HG02678 (cell line): ENCODE measurements around the gene SRGAP2B.
"Not testable (repeated sequence)": the region's sequence is repeated elsewhere in the genome, so short reads cannot be mapped to it uniquely, and the experiment has no call there.

Source experiments
- ATAC-seq: cut with Tn5 transposase; IDR thresholded peaks from one replicate; pipeline ENCODE4 v1.9.1; 2021; ENCODE audit warnings: mild to moderate bottlenecking, moderate library complexity; ENCODE audit not compliant: unreplicated experiment

SRGAP2B gene

DNA sequence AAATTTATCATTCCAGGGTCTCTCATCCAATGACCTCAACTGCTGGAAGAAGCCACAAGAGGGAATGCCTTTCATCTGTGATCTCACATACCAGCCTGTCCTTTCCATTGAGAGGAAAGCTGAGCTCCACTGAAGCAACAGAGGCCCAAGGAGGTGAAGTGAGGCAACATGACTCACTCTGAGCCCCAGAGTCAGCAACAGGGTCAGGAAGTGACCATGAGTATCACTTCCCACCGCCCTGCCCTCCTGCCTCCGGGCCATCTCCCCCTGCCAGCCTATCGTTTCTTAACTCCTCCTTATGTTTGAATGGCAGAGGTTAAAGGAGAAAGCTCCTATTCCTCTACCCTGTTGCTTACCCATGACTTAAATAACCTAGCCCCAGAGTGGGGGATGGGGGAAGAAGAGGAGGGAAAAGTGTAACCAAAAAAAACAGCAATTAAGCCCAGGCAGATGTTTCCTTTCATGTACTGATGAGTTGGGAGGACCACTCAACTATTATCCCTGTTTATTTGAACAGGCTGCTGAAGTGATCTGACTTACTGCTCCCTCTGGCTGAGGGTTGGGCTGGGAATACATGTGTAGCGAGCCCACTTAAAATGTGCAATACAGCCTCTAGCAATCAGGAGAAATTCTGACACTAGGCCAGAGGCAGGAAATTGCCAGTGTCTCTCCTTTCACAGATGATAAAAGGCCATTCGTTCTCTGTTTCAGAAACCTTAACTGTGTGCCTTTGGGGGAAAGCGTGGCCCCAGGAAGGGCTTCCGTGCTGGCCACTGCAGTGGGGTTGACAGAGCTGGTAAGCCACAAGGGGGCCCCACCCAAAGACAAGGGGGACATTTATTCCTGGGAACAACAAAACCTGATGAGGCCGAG is 177.7 kb downstream of the SRGAP2B start:
- not testable (repeated sequence) for ATAC-seq

GRCh38 chr1:144913977-144914734 is 181.0 kb downstream of the SRGAP2B start:
- ATAC-seq: peak; percentile 60

DNA sequence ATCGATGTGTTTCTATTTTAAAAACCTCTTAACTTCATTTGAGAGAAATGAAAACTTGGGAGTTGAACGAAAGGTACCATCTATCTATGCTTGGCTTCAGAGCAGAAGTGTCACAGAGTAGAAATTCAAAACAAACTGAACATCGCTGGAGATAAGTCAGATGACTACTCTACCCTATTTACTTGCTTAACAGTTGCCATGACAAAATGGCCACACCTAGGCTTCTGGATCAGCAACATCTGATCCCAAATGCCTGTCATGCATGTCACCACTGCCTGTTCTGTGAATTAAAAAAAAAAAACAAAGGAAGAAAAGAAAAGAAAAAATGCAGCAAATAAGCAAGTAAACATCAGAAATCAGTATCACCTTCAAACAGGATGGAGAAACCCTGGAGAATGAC is 181.7 kb downstream of the SRGAP2B start:
- ATAC-seq: not testable (repeated sequence)

DNA sequence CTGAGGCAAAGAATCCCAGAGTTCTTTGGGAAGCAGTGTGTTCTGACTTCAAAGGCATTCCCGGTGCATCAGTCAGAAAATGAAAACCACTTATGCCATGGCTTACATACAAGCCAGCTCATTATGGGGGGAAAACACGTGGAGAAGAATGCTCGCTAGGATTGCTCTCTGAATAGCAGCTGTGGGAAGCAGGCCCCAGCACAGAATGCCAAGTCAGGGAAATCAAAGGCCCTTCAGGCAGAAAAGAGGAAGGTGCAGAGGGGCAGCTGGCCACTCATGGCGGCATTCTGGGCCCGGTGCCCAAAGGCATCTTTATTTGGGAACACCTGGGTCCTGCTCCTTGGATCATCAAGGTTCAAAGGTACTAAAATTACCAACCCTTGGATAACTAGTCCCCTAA is 184.4 kb downstream of the SRGAP2B start:
- not testable (repeated sequence) for ATAC-seq

DNA sequence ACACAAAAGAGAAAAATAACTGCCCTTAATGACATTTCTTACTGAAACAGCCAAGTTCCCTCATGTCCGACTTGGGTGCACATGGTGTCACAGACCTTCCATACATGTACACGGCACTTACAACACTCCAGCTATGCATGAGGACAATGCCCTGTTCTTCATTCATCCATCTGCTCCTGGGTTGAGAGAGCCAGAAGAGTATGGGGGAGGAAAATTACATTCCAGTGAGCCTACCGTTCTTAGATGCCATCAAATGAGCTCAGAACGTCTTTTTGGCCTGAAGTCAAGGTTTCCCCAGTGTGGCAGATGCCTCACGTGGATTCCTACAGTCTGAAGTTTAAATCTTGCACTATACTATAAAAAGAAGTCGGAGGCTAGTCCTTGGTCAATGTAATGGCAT is 194.3 kb downstream of the SRGAP2B start:
- not testable (repeated sequence) for ATAC-seq

DNA sequence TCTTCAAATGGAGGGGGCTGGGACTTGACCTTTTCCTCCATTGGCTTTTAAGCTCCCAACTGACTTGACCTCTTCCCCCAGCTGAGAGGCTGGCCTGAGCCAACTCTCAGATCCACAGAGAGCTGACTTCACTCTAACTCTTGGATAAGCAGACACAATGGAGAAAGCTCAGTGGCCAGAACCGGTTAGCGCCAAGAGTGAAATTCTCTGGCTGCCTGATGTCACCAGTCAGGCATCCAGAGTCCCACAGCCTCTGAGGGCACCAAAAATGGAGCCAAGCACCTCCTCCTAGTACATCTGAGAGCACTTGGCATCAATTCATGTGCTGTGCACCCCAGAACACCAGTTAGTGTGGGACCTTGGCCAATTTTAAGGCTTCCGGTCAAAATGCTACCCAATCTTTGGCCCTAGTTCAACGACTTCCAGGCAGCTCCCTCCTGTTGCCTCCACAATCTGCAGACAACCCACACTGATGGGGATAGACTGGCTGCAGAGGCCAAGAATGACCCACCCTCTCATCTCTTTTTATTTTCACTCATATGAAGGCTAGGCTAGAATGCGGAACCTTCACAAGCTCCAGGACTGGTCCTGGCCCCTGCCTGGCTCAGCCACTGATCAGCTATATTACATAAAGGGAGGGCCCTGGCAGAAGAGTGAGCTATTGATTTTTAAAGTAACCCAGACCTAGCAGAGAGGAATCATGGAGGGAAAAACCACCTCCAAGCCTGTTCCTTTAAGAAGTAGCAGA is 200.5 kb downstream of the SRGAP2B start:
- not testable (repeated sequence) for ATAC-seq

GRCh38 chr1:144893710-144894438 is 201.3 kb downstream of the SRGAP2B start:
- not testable (repeated sequence) for ATAC-seq

- not testable (repeated sequence) for ATAC-seq
Observed at GRCh38 chr1:144893062-144893461, 202.1 kb downstream of the SRGAP2B start.

- ATAC-seq: not testable (repeated sequence)
Observed at GRCh38 chr1:144889450-144890115, 205.5 kb downstream of the SRGAP2B start.

- ATAC-seq: not testable (repeated sequence)
Observed at GRCh38 chr1:144883022-144883421, 212.1 kb downstream of the SRGAP2B start.

DNA sequence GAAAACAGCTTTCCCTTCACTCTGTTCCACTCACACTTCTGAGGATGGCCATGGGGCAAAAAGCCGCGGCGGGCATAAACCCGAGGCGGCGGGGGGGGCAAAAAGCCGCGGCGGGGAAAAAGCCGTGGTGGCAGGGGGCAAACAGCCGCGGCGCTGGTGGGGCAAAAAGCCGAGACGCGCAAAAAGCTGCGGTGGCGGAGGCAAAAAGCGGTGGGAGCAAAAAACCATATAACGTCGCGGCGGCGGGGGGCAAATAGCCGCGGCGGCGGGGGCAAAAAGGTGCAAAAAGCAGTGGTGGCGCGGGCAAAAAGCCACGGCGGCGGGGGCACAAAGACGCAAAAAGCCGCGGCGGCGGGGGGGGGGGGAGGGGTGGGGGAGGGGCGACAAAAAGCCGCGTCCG is 212.8 kb downstream of the SRGAP2B start:
- ATAC-seq: not testable (repeated sequence)

GRCh38 chr1:144858607-144859006 is 236.5 kb downstream of the SRGAP2B start:
- ATAC-seq: not testable (repeated sequence)
